IPS DF 4.7 (cell line): ENCODE data around the gene TOPORS.
A peak's percentile ranks its signal among the peaks of the same experiment; 100 is the strongest.
"Not testable (repeated sequence)": the region's sequence is repeated elsewhere in the genome, so short reads cannot be mapped to it uniquely, and the experiment has no call there.

Experiments
- DNase-seq: peaks from one replicate; pipeline ENCODE4 v3.0.0-alpha.2; 2013; ENCODE audit warnings: low spot score; ENCODE audit errors: extremely low read depth

TOPORS gene

DNA sequence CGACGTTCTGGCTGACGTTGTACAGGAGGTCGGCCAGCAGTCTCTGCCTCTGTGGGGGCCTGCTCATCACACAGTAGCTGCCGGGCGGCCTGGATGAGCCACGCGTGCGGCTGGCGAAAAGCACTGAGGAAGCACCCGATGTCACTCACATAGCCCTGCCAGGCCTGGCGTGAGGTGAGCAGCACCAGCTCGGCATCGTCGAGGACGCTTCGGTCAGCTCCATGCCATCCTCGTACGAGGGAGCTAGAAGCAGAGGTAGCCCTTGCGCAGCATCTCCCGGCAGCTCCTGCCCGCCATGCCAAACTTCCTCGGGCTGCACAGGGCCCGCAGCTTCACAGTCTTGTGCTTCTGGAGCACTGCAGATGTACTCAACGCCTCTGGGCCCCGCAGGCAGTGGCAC, 14.4 kb upstream of the TOPORS start:
- DNase-seq = no peak

DNA sequence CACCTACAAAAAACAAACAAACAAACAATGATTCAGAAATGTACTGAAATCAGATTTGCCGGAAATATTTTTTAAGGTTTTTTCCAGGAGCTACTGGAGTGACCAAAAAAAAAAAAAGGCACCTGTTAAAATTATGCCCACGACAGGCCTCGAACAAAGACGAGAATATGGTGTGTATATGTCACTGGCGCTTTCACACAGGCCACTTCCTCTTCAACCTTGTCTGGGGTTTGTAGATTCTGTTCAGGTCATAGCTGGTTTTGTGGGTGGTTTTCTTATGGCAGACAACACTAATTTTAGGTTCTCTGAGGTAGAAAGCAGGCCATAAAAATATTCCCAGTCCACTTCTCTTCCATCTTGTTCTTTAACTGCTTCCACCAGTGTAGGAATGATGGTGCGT, 13.6 kb upstream of the TOPORS start:
- no peak for DNase-seq

DNA sequence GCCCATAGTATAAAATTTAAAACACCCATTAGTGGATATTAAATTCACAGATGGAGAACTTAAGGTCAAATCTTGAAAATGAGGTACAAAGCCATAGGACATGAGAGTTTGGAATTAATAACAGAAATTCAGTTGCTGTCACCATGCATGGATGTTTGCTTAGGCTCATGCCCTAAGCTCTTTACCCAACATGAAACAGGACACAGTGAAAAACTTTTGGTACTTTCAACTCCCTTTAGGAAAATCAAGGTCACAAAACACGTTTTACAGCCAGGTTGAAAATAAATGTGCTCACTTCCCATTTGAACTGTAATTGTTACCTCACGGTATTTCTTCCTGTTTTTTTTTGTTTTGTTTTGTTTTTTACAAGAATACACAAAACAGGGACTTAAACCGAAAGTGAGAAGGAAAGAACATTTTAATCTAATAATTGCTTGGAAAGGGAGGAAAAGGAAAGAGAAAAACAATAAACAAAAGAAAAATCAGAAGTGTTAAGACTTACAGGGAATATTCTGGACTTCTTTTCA, 6.1 kb upstream of the TOPORS start:
- DNase-seq = no peak

DNA sequence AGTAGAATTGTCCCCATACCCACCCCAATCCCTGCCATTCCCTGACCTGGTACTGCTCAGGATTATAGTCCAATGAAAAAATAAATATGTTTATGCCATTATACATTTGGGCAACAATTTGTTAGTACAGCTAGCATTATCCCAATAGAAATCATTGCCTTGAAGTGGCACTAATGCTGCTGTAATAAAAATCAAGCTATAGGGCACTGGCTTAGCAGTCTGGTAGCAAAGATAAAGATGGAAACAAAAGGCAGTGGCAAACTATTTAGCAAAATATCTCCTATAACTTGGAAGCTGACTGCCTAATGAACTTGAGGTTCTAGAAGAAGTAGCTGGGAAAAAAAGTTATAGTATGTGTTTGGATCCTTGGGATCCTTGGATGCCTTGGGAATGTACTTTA, 2.2 kb upstream of the TOPORS start:
- DNase-seq = no peak

GRCh38 chr9:32554107-32554506, 1.7 kb upstream of the TOPORS start:
- no peak for DNase-seq

- no peak for DNase-seq
Measured at GRCh38 chr9:32551276-32552051, 922 bp downstream of the TOPORS start.

GRCh38 chr9:32550562-32551275, 1.7 kb downstream of the TOPORS start:
- peak; percentile 62 for DNase-seq

DNA sequence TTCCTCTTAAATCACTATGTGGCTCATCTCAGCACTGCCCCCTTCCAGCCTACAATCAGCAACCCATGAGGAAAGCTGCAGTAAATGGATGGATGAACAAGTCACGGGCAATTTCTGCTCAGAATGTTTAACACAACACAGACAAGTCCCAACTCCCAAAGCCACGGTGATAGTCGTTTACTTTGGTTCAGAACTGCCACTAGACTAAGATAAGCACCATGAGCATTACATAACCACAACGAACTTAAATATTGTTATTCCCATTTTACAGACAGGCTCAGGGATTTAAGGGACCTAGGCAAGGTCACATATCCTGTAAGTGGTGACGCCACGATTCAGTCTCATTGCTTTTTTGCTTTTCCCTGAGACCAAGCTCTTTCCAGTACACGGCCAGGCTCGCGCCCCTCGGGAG, 2.2 kb downstream of the TOPORS start:
- DNase-seq = no peak

- not testable (repeated sequence) for DNase-seq
Measured at GRCh38 chr9:32548213-32548612, 4.2 kb downstream of the TOPORS start.

DNA sequence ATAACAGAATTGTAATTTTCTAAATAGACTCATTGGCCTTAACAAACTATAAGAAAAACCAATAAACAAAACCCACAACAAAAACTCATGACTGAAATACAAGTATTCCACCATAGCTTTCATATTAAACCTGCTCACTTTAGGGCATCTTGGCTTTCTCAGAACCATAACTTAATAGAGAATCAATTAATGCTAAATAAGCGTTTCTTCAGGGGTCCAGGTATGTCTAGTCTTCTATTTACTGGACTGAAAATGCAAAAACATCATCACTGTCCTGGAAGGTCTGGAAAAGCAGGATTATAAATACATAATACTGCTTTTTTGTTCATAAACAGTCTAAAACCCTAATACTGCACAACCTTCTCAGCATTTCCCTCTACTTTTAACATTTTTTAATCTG, 6.5 kb downstream of the TOPORS start:
- DNase-seq = no peak

- no peak for DNase-seq
Measured at GRCh38 chr9:32543047-32543446, 9.3 kb downstream of the TOPORS start.

DNA sequence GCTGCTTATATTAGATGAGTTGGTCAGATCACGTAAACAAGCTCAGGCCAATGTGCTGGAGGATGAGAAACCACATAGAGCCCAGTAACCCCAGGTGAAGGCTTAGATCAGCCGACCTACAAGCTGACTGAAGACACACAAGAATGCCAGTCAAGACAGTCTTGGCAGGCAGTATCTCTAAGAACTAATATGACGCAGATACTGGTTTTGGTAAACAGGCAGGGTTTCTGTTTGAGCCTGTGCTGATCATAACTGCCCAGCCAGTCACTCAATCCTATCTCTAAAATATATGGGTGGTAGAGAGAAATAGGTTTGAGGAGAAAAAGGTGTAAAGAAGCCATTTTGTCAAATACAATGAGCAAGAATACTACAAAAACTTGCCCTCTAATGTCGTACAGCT, 18.6 kb downstream of the TOPORS start:
- DNase-seq = no peak

- no peak for DNase-seq
Measured at GRCh38 chr9:32533336-32533735, 19.1 kb downstream of the TOPORS start.

GRCh38 chr9:32526707-32527048, 25.7 kb downstream of the TOPORS start:
- no peak for DNase-seq

DNA sequence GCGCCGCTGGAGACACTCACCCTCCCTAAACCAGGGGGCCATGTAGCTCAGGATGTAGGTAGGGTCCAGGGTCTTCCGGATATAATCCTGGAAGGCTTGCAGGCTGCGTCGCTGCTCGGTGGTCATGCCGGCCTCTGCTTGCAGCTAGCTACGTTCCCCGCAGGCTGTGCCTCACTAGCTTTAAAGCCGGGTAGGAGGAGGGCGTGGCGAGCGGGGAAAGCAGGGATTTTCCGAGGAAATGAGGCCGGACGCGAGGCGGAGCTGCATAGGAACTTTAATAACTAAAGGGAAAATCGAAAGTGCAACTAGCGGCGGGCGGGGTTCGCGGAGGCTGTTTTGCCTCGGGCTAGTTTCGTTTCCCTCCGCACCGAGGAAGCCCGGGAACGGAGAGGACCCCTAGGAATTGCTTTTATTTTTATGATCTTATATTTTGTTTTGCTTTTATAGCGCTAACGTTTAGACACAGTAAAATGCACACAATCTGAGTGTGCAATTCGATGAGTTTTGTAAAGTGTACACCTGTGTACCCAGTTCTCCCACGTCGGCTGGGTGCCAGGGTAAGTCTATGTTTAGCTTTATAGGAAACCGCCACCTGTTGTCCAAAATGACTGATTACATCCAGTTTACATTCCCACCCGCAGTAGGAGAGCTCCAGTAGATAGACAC, 26.2 kb downstream of the TOPORS start, which contains the start of gene RIGI:
RIGI (minus strand) TSS at position 156 of the 666 bp plus-strand sequence; CDS start at position 126, 30 bp downstream.
- no peak for DNase-seq

DNA sequence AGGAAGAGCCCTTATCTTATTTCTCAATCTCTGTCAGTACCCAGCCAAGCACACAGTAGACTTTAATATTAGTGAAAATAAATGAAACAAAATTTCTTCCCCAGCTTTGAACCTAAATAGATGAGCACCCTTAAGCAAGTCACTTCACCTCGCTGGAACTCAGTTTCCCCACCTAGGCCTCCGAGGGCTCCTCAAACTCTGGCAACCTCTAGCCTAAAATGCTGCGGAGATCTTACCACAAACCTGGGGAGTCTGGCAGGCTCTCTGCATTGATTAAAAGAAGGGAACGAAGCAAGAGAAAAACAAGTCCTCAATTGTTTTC, 26.7 kb downstream of the TOPORS start:
- DNase-seq = no peak

DNA sequence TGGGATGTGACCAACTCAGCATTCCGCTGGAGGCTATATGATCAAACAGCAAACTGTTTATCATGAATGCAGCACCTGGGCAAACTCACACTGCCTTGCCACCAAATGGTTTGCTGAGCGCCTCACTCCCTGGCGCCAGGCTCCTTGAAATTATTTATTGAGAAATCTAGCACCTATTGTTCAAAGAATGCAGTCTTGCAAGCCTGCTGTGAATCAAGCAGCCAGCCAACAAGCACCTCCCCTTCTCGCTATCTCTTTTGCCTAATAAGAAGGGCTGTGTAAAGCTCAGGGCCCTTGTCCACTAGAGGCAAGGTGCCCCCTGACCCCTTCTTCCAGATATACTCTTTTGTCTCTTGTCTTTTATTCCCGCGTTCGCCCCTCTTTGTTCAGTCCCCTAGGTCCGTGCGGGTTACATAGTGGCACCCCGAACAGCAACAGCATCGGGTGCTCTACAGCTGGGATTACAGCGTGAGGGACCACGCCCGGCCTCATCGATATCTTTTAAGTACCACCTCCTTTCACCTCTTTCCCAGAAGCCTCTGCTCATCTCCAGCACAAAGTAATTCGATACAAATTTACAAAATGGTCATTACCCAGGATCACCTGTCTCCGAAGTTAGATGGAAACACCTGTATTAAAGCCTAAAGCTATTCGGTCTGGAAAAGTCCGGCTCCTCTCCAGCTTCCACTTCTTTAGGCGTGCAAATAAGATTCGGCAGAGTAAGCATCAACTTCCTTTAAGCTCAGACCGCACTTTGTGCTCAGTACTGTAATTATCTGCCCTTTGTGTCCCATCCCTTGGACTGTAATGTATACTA, 27.3 kb downstream of the TOPORS start:
- no peak for DNase-seq

DNA sequence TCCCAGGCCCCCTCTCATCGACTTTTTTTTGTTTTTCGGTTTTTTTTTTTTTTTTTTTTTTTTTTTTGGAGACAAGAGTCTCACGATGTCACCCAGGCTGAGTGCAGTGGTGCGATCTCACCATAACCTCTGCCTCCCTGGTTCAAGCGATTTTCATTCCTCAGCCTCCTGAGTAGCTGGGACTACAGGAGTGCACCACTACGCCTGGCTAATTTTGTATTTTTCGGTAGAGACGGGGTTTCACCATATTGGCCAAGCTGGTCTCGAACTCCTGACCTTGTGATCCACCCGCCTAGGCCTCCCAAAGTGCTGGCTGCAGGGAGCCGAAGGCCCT, 27.9 kb downstream of the TOPORS start:
- not testable (repeated sequence) for DNase-seq

DNA sequence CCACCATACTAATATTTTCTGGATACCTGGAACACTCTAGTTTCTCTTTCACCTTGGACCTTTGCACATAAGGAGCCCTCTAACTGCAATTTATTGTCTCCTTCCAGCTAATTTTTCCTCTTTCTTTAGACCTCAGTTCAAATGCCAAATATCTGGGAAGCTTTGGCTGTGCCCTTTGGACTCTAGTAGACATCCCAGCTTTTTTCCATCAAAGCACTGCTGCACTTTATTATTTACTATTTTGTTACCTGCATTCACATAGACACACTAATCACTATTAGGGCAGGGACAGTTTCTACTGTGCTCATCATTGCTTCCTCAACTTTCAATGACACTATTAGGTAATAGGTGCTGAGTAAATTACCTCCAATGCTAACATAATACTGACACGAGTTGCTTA, 28.5 kb downstream of the TOPORS start:
- no peak for DNase-seq

GRCh38 chr9:32518276-32518675, 34.1 kb downstream of the TOPORS start:
- no peak for DNase-seq

- DNase-seq = no peak
Measured at GRCh38 chr9:32516241-32516640, 36.1 kb downstream of the TOPORS start.

- DNase-seq = no peak
Measured at GRCh38 chr9:32508728-32509127, 43.7 kb downstream of the TOPORS start.
